Transverse colon (tissue), 4 donors: ENCODE measurements around the gene GAB1. TPM values are rescaled to one million over a fixed set of nuclear protein-coding genes. Genes with fewer than 3 reads are reported as not detected.

Experiments
- DNase-seq: peaks from one replicate; pipeline ENCODE4 v3.0.0-alpha.2; 2019
- H3K27ac ChIP-seq, 4 donors: fragments of 200-600 bp; sonication (generic); 2 replicates each; pipeline ENCODE4 v1.5.1; 2016 to 2018; ENCODE audit warnings: inconsistent platforms in 4 of 4
- H3K27me3 ChIP-seq: fragments of 200-600 bp; sonication (generic); 2 replicates; pipeline ENCODE4 v1.5.1; 2017; ENCODE audit warnings: inconsistent platforms
- H3K36me3 ChIP-seq, 4 donors: fragments of 200-600 bp; sonication (generic); 2 replicates each; pipeline ENCODE4 v1.5.1; 2017 to 2019; ENCODE audit warnings: inconsistent platforms in 4 of 4
- H3K4me1 ChIP-seq, 4 donors: fragments of 200-600 bp; sonication (generic); 2 replicates each; pipeline ENCODE4 v1.5.1; 2017 to 2020; ENCODE audit warnings: inconsistent platforms in 4 of 4
- H3K4me3 ChIP-seq, 4 donors: fragments of 200-600 bp; sonication (generic); 1 replicate in 1 of 4; 2 replicates in 3 of 4; pipeline versions ENCODE4 v1.5.1 to v1.6.1; 2017 to 2019; ENCODE audit warnings: inconsistent platforms in 4 of 4
- H3K9me3 ChIP-seq, 2 donors: fragments of 200-600 bp; sonication (generic); 2 replicates each; pipeline ENCODE4 v1.5.1; 2017 to 2019; ENCODE audit warnings: inconsistent platforms in 2 of 2
- CTCF ChIP-seq, 5 experiments: fragments of 200-600 bp in 3 of 5; fragments of 450-650 bp in 2 of 5; sonication (generic) in 3 of 5; IDR thresholded peaks; 1 replicate in 2 of 5; 2 replicates in 3 of 5; pipeline ENCODE4 v1.5.1; 2016 to 2017; ENCODE audit warnings: antibody characterized with exemption in 5 of 5, inconsistent platforms in 3 of 5, mild to moderate bottlenecking in 2 of 5, moderate library complexity in 1 of 5
- EP300 ChIP-seq: sonication (generic); formaldehyde crosslinking; IDR thresholded peaks from one replicate; pipeline ENCODE4 v1.6.1; 2017; ENCODE audit warnings: antibody characterized with exemption, low read depth
- POLR2A ChIP-seq: fragments of 450-650 bp; IDR thresholded peaks from one replicate; pipeline ENCODE4 v1.6.1; 2016; ENCODE audit warnings: antibody characterized with exemption, mild to moderate bottlenecking, moderate library complexity
- POLR2AphosphoS5 ChIP-seq, 3 donors: sonication (generic); formaldehyde crosslinking; IDR thresholded peaks; one replicate each; pipeline ENCODE4 v1.6.1; 2016; ENCODE audit warnings: antibody characterized with exemption in 3 of 3
- WGBS, 2 donors: methylation state at CpG; one replicate each; pipeline ENCODE4 v1.1.5; 2018; ENCODE audit warnings: low coverage in 1 of 2; 5-methylcytosine and 5-hydroxymethylcytosine counted together
- in situ Hi-C, 4 donors: fragments of 200-750 bp; cut with MboI; loops; one replicate each; pipeline versions ENCODE4 v1.15.0 to v1.15.1; 2017; ENCODE audit warnings: low sequenced_read_pairs in 3 of 4, low pct_ligation_motif_present in 1 of 4, low pct_unique_long_range_greater_than_20kb in 1 of 4
- intact Hi-C: fragments of 100-400 bp; cut with DNase I; formaldehyde crosslinking; loops from one replicate; pipeline ENCODE4 v1.15.1; 2023; ENCODE audit warnings: low total_unique reads
- total RNA-seq, 4 donors: library from RNA; depleted of rRNA; stranded (reverse); fragments of >200 nt; gene quantifications; one replicate each; pipeline ENCODE4 v1.1.0, GENCODE V29; 2016

GAB1 gene
- total RNA-seq, 4 donors from 2014 or later, result 33.0 to 72.7 (median 62.2) TPM

- intact Hi-C loops (no loop called here), in situ Hi-C loops (loop anchor here in 1 of 4 donors (25.0 kb wide), 1 partner anchor 1610 kb away; no protein-coding TSS in a partner anchor)
- DNase-seq, result no peak
- 63 to 73% methylated on average over 1 of the region's 1 CpG for WGBS, 2 donors
- Histone ChIP-seq H3K4me3 (no peak overlapping the region), H3K4me1 (no peaks in the 10 kb centered on the region), H3K36me3 (no peaks in the 10 kb centered on the region), H3K27me3 (no peaks in the 10 kb centered on the region), H3K27ac (no peak overlapping the region), H3K9me3 (no peaks in the 10 kb centered on the region)
- TF ChIP-seq CTCF (IDR thresholded peaks at IDR 0.05) (no peak), EP300 (no peak), POLR2A (no peak), POLR2AphosphoS5 (IDR thresholded peaks at IDR 0.05) (no peak)
Measured at GRCh38 chr4:143502231-143502630, 165.6 kb downstream of the GAB1 start.

- no peaks in the 10 kb centered on the region for H3K9me3 ChIP-seq
- H3K27me3 ChIP-seq, result no peaks in the 10 kb centered on the region
- in situ Hi-C loops, result loop anchor here in 1 of 4 donors (25.0 kb wide), 1 partner anchor 1606 kb away; no protein-coding TSS in a partner anchor
- WGBS, 2 donors, result 87% methylated on average over 1 of the region's 1 CpG; no CpG with 5 or more reads in 1 of the 2 donors
- no peak overlapping the region for H3K4me3 ChIP-seq
- no peak for TF ChIP-seq POLR2A
- no peak for TF ChIP-seq POLR2AphosphoS5 (IDR thresholded peaks at IDR 0.05)
- TF ChIP-seq CTCF (IDR thresholded peaks at IDR 0.05), result no peak
- TF ChIP-seq EP300, result no peak
- no peaks in the 10 kb centered on the region for H3K4me1 ChIP-seq
- intact Hi-C loops, result no loop called here
- H3K27ac ChIP-seq, result no peak overlapping the region
- no peaks in the 10 kb centered on the region for H3K36me3 ChIP-seq
- DNase-seq, result no peak
Measured at GRCh38 chr4:143506031-143506430, 169.4 kb downstream of the GAB1 start.

- intact Hi-C loops (no loop called here), in situ Hi-C loops (loop anchor here in 1 of 4 donors (25.0 kb wide), 1 partner anchor 1600 kb away; no protein-coding TSS in a partner anchor)
- no peaks in the 10 kb centered on the region for H3K27me3 ChIP-seq
- DNase-seq, result no peak
- TF ChIP-seq CTCF (IDR thresholded peaks at IDR 0.05), result no peak
- TF ChIP-seq POLR2AphosphoS5 (IDR thresholded peaks at IDR 0.05), result no peak
- no peak for TF ChIP-seq EP300
- TF ChIP-seq POLR2A, result no peak
- H3K36me3 ChIP-seq, result no peaks in the 10 kb centered on the region
- H3K27ac ChIP-seq, result no peak overlapping the region
- 95 to 97% methylated on average over 5 to 7 of the region's 7 CpGs for WGBS, 2 donors
- no peak overlapping the region for H3K4me3 ChIP-seq
- no peaks in the 10 kb centered on the region for H3K9me3 ChIP-seq
- H3K4me1 ChIP-seq, result peaks cover 17 to 27% (median 22%) of the 10 kb centered on the region in 4 donors
Measured at GRCh38 chr4:143511906-143512305, 175.2 kb downstream of the GAB1 start.

- Histone ChIP-seq H3K9me3 (no peaks in the 10 kb centered on the region), H3K4me3 (peak overlapping the region; percentile 67 to 98 (median 90)), H3K4me1 (peaks cover 18 to 32% (median 22%) of the 10 kb centered on the region in 4 donors), H3K27ac (peak overlapping the region; percentile 96 to 100 (median 98)), H3K36me3 (no peaks in the 10 kb centered on the region), H3K27me3 (no peaks in the 10 kb centered on the region)
- no peak for TF ChIP-seq EP300
- no peak for TF ChIP-seq CTCF (IDR thresholded peaks at IDR 0.05)
- peak in 1 of 3 donors; percentile 13 for TF ChIP-seq POLR2AphosphoS5 (IDR thresholded peaks at IDR 0.05)
- no peak for TF ChIP-seq POLR2A
- 0% methylated on average over 7 to 18 of the region's 18 CpGs for WGBS, 2 donors
- intact Hi-C loops, result no loop called here
- no peak for DNase-seq
- in situ Hi-C loops, result loop anchor here in 1 of 4 donors (25.0 kb wide), 1 partner anchor 1599 kb away; no protein-coding TSS in a partner anchor
Measured at GRCh38 chr4:143512978-143513313, 176.3 kb downstream of the GAB1 start.
